Activated naive CD4-positive, alpha-beta T cell treated with Interleukin-2 at 50 U/mL for 16 hours (primary cell): ENCODE measurements around the gene RGCC.

Source experiments
- DNase-seq: peaks from one replicate; pipeline ENCODE4 v3.0.0-alpha.2; 2020

Gene RGCC

DNA sequence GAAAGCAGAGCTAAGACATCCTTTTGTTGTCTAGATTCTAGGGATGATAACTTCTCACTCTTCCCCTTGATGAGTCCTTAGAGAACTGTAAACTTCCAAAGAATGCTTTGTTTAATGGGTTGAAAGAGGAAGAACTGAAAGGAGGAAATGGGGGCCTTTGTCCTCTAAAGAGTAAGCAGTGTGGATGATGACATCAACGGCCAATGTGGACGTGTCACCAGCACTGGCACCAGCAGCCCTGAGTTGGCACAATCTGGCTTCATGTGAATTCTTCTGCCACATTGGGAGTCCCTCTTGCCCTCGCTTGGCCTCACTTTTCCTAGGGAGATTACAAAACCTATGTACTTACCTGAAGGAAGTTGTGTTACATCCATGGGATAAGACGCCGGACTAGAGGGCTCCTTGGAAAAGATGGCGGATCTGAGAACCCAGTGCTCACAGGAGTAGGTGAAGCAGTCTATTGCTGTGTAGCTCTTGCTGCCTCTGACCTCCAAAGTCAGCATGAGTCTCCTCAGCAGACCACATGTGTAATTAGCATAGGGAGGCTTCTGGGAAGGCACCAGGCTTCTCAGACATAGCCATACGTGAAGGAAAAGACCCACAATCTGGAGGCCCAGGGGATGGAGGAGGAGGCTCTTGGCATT, 62.8 kb downstream of the RGCC start:
- DNase-seq: no peak
